Retinal pigment epithelial cell (primary cell): ENCODE data around the gene OPA3.

ENCODE experiments used
- DNase-seq: peaks from one replicate; pipeline ENCODE4 v3.0.0-alpha.2; 2010; ENCODE audit warnings: low read depth
- H3K4me3 ChIP-seq: 2 replicates; pipeline ENCODE4 v1.5.1; 2011; ENCODE audit warnings: mild to moderate bottlenecking, low read length, control low read depth, moderate library complexity
- TF ChIP-seq, protein P1 (sequence below): conservative IDR thresholded peaks from 2 replicates; pipeline ENCODE4 v1.5.1; 2011; ENCODE audit warnings: low read depth, low read length, control low read depth, inconsistent platforms

OPA3 gene

DNA sequence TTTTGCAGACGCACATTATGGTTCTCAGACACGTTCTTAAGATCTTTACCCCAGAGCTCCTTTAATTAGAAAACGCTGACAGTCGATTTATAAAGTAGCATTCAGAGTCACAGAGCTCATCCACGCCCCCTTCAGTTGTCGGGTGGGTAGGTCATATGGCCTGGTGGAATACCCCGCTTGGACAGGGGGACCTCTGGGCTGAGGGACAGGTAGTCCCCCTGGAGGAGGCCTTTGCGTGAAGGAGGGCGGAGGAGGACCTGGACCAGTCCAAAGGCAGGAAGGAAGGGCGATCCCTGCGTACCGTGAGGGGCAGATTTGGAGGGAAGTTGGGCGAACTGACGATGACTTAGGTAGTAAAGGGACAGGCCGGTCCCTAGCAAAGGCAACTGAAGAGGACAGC lies 56.9 kb downstream of the OPA3 start:
- no peak overlapping the region for H3K4me3 ChIP-seq
- no peak for DNase-seq
- TF ChIP-seq, protein P1, sequence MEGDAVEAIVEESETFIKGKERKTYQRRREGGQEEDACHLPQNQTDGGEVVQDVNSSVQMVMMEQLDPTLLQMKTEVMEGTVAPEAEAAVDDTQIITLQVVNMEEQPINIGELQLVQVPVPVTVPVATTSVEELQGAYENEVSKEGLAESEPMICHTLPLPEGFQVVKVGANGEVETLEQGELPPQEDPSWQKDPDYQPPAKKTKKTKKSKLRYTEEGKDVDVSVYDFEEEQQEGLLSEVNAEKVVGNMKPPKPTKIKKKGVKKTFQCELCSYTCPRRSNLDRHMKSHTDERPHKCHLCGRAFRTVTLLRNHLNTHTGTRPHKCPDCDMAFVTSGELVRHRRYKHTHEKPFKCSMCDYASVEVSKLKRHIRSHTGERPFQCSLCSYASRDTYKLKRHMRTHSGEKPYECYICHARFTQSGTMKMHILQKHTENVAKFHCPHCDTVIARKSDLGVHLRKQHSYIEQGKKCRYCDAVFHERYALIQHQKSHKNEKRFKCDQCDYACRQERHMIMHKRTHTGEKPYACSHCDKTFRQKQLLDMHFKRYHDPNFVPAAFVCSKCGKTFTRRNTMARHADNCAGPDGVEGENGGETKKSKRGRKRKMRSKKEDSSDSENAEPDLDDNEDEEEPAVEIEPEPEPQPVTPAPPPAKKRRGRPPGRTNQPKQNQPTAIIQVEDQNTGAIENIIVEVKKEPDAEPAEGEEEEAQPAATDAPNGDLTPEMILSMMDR, result no peak

DNA sequence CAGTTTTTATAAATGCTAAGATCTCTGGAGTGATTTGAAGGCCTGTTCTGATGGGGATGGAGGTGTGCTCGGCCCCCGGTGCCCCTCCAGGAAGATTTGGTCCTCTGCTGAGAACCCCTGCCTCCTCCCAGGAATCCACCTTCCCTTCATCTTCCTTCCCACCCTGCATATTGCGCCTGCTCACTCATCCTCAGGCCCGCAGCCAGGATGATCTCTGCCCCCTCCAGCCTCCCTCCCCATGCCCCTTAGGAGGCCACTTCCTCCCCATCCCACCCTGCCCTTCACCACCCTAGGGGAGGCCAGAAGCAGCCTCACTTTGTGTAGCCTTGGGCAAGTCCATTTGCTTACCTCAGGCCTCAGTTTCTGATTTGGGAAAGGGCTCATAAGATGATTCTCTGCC lies 57.6 kb downstream of the OPA3 start:
- no peak overlapping the region for H3K4me3 ChIP-seq
- DNase-seq, result no peak
- TF ChIP-seq, protein P1, result no peak

DNA sequence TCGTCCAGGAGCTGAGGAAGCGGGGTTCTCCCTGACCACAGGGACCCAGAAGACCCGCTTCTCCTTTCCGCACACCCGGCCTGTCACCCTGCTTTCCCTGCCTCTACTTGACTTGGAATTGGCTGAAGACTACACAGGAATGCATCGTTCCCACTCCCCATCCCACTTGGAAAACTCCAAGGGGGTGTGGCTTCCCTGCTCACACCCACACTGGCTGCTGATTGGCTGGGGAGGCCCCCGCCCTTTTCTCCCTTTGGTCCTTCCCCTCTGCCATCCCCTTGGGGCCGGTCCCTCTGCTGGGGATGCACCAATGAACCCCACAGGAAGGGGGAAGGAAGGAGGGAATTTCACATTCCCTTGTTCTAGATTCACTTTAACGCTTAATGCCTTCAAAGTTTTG lies 58.5 kb downstream of the OPA3 start:
- DNase-seq, result no peak
- H3K4me3 ChIP-seq, result no peak overlapping the region
- TF ChIP-seq, protein P1, result no peak

DNA sequence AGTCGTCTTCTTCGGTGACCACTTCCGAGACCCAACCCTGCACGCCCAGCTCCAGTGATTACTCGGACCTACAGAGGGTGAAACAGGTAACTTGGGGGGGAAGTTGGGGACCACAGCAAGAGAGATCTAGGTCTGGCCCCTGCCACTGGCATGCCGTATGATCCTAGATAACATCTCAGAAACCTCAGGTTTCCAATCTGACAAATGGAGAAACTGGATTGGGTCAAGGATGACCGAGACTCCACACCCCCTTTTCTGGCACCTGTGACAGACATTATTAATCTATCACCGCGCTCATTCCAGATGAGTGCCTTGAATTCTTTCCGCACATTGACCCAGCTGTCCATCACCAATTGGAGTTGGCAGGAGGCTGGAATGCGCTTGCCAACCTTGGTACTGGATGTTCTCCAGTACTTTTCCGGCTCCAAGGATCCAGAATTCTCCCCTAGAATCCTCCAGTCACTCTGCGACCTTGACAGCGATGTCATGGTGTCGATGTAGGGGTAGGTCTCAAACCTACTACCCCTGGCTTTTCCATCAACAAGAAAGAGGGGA lies 60.0 kb downstream of the OPA3 start:
- no peak overlapping the region for H3K4me3 ChIP-seq
- TF ChIP-seq, protein P1, result no peak
- no peak for DNase-seq

DNA sequence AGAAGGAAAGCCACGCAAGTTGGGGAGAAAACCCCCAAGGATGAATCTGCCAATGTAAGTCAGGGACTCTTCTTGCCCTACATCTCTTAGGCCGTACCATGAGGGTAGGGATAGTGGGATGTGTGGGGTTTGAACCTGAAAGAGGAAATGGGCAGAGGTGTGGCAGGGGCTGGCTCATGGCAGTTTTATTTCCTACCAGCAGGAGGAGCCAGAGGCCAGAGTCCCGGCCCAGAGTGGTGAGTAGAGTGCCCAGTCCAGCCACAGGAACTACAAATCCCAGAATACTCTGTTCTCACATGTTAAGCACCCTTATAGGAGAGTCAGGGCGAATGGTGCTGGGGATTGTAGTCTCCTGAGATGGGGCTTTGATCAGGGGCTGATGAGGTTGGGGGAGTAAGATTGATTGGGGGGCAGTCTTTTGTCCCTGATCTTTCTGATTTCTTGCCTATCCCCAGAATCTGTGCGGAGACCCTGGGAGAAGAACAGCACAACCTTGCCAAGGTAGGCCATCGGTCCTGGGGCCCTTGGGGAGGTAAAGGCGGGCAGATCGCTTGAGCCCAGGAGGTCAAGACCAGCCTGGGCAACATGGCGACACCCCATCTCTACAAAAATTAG lies 60.9 kb downstream of the OPA3 start:
- TF ChIP-seq, protein P1, result peak; percentile 91
- no peak overlapping the region for H3K4me3 ChIP-seq
- DNase-seq, result no peak

DNA sequence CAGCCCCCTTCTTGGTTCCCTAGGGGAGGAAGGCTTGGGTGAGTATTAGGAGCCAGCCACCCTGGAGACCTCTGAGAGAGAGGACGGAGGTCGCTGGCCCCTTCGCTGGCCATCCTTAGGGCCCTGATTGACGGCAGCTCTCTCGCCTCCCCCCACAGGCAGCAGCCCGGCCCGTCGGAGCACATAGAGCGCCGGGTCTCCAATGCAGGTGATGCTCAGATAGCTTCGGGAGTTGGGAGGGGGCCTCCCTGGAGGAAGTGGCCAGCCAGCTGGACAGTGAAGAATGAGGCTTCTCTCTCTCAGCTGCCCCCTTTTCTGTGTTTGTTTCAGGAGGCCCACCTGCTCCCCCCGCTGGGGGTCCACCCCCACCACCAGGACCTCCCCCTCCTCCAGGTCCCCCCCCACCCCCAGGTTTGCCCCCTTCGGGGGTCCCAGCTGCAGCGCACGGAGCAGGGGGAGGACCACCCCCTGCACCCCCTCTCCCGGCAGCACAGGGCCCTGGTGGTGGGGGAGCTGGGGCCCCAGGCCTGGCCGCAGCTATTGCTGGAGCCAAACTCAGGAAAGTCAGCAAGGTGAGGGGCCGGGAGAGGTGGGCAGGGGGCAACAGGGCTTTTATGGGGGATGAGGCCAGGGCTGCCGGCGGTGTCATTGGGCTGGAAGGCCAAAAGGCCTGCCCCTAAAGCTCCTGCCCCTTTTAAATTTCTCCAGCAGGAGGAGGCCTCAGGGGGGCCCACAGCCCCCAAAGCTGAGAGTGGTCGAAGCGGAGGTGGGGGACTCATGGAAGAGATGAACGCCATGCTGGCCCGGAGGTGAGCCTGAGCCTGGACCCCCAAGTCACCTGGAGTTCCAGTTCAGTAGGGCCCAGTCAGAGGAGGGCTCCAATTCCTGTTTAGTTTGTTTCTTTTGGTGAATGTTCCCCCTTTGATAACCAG lies 62.3 kb downstream of the OPA3 start:
- no peak overlapping the region for H3K4me3 ChIP-seq
- TF ChIP-seq, protein P1, result no peak

More for the DNA sequence above, 62.3 kb downstream of the OPA3 start:
- DNase-seq, result no peak
